Stimulated activated CD4-positive, alpha-beta T cell treated with anti-CD3 and anti-CD28 coated beads, Interleukin-1b, Interleukin-23, amount 100 ng/mL, for 4 hours (primary cell): ENCODE measurements around the gene KLHL18.
"Not testable (repeated sequence)": the region's sequence is repeated elsewhere in the genome, so short reads cannot be mapped to it uniquely, and the experiment has no call there.

Experiments
- DNase-seq, 2 donors: peaks; one replicate each; pipeline ENCODE4 v3.0.0-alpha.2; 2020; ENCODE audit warnings: low read depth in 2 of 2

Gene KLHL18

GRCh38 chr3:47359323-47359722, 76.6 kb downstream of the KLHL18 start:
- DNase-seq = no peak

GRCh38 chr3:47360110-47360517, 77.4 kb downstream of the KLHL18 start:
- DNase-seq = not testable (repeated sequence)

DNA sequence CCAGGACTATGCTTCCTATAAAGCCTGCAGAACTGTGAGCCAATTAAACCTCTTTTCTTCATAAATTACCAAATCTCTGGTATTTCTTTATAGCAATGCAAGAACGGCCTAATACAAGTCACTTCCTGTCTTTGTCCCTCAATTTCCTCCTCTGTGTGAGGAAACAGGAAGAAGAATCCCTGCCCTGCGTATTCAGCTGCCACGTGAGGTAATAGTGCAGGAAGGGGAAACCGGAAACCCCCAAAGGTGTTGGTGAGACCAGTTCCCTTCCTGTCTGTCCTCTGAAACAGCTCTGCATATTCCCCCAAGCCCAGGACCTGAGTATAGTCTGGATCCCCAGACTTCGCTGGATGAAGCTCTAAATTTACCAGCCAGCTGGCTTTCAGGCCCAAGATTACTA, 80.0 kb downstream of the KLHL18 start:
- no peak for DNase-seq

DNA sequence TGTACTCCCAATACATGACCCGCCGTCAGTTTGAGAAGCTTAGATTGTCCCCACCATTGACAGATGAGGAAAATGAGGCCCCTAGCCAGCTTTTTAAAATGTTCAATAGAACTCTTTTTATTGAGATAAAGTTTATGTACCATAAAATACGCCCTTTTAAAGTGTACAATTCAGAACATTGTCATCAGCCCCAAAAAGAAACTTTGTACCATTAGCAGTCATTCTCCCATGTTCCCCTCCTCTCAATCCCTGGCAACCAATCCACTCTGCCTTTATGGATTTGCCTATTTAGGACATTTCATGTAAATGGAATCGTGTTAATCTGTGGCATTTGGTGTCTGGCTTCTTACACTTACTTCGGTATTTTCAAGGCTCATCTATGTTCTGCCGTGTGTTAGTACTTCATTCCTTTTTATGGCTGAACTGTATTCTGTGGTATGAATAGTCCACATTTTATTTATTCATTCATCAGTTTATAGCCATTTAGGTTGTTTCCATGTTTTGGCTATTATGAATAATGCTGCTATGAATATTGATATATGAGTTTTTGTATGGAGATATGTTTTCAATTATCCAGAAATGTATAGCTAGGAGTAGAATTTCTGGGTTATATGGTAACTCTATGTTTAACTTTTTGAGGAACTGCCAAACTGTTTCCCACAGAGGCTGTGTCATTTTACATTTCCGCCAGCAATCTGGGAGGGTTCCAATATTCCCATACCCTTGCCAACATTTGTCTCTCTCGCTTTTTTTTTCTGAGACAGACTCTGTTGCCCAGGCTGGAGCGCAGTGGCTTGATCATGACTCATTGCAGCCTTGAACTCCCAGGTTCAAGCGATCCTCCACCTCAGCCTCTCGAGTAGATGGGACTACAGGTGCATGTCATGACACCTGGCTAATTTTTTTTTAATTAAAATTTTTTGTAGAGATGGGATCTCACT, 82.7 kb downstream of the KLHL18 start:
- DNase-seq = no peak

DNA sequence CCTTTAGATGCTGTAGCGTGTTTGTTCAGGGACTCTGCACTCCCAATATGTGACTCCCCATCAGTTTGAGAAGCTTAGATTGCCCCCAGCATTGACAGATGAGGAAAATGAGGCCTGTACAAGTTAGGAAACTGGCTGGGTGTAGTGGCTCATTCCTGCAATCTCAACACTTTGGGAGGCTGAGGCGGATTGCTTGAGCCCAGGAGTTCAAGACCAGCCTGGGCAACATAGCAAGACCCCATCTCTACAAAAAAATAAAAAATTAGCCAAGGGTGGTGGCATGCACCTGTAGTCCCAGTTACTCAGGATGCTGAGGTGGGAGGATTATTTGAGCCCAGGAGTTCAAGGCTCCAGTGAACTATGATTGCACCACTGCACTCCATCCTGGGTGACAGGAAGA, 84.1 kb downstream of the KLHL18 start:
- DNase-seq = no peak

DNA sequence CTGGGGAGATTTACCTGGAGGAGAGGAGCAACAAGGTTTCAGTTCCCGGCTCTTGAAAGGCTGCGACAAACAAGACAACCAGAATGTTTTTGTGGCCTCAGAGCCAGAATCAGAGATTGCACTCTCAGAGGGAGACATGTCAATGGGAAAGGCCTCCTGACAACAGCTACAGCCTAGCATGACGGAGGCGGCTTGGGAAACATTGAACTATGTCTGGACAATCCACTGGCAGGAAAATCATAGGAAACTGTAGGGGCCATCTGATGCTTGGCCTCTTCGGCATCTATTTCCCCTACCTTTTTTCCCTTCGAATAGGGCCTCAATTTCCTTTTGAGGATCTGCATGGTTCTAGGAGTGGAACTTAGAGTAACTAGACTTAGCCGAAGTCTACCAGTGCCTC, 84.9 kb downstream of the KLHL18 start:
- no peak for DNase-seq

- not testable (repeated sequence) for DNase-seq
These were observed 87.3 kb downstream of the KLHL18 start for GRCh38 chr3:47370020-47370419.

GRCh38 chr3:47370887-47371697, 88.3 kb downstream of the KLHL18 start:
- DNase-seq = peak in 1 of 2 donors; percentile 31

DNA sequence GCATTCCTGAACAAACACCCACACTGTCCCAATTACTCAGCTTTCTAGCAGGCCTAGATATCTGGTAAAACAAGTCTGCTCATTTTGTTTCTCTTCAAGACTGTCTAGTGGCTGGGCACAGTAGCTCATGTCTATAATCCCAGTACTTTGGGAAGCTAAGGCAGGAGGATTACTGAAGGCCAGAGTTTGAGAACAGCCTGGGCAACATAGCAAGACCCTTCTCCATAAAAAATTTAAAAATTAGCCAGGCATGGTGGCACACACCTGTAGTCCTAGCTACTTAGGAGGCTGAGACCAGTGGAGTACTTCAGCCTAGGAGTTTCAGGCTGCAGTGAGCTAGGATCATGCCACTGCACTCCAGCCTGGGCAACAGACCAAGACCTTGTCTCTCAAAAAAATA, 91.8 kb downstream of the KLHL18 start:
- DNase-seq = no peak

DNA sequence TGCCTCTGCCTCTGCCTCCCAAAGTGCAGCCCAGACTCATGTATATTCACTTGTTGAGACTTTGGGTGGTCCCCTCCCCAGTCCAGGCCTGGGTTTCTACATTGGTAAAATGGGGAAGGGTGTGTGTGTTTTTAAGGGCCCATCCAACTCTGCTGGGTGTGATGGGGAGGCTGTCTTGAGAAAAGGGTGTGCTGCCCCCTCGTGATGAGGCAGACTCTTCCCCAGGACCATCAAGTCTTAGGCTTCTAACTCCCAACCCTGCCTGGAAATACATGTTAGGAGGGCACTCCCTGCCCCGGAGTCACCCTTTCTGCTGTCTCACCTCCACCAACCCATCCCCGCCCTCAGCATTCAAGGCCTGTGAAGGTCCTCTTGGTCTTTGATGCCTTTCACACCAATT, 93.6 kb downstream of the KLHL18 start:
- DNase-seq = no peak

DNA sequence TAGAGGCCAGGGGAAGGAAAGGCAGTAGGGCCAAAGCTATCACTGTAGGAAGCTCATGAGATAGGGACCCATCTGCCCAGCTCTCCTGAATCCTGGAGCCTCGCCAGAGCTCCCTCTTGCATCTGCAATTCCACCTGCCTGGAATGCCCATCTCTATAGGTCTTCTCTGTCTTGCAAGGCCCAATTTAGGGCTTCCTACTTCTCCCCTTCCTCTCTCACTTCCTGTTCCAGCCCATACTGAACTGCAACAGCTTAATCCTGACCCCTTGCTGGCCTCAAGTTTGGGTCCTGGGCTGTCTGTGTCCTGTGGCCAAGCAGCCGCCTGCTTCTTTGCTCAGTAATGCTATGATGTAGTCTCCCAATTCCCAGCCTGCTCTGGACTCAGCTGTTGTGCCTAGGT, 94.4 kb downstream of the KLHL18 start:
- no peak for DNase-seq

GRCh38 chr3:47378869-47379268, 96.1 kb downstream of the KLHL18 start:
- no peak for DNase-seq

- no peak for DNase-seq
These were observed 96.7 kb downstream of the KLHL18 start for GRCh38 chr3:47379411-47379899.

- DNase-seq = no peak
These were observed 97.4 kb downstream of the KLHL18 start for GRCh38 chr3:47380026-47380600.

- peak; percentile 96 to 97 for DNase-seq
These were observed 98.0 kb downstream of the KLHL18 start, which contains the start of gene PTPN23 for GRCh38 chr3:47380601-47381316. Gene PTPN23, plus strand, starts transcription at chr3:47381021. Its CDS starts 76 bp downstream, at chr3:47381097.

- DNase-seq = peak; percentile 28 to 65
These were observed 98.8 kb downstream of the KLHL18 start for GRCh38 chr3:47381317-47382157.

DNA sequence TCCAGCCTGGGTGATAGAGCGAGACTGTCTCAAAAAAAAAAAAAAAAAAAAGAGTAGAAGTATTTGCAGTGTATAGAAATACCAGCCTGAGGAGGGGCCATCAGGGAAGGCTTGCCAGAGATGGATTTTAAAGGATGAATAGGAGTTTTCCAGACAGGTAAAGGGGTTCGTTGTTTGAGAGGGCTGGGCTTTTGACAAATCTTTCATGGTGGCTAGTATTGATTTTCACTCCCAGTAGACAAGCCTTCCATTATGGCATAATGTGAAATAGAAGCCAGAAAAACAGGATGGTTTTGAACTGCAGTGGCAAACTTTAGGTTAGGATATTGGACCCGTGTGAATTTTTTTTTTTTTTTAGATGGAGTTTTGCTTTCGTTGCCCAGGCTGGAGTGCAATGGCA, 101.7 kb downstream of the KLHL18 start:
- DNase-seq = no peak

DNA sequence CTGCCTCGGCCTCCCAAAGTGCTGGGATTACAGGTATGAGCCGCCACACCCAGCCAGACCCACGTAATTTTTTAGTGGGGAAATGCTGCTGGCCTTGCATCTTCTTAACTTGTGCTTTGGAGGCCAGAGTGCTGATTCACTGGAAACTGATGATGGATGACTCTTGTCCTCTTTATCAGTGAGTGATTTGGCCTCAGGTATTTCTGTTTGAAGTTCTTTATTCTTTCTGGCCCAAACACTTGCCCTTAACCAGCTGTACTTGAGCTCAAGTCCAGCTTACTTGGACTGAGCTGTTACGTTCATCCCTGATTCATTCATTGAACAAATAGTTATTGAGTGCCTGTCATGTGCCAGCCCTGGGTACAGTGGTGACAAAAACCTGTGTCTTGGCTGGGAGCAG, 102.3 kb downstream of the KLHL18 start:
- DNase-seq = no peak

DNA sequence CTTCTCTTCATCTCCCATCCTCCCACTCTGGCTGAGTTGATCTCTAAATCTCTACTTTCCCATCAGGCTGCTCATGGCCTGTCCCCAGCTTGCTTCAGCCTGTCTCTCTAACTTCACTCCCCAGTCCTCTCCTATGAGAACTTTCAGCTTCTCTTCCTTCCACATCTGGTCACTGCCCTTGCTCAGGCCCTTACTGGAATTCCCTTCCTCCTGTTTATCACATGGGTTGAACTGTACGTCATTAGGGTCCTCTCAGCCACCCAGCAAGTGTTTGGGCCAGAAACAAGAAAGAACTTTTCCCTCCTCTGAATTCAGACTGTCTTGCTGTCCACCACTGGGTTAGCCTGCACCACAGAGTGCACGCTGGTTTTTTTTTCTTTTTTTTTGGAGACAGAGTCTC, 103.1 kb downstream of the KLHL18 start:
- no peak for DNase-seq

DNA sequence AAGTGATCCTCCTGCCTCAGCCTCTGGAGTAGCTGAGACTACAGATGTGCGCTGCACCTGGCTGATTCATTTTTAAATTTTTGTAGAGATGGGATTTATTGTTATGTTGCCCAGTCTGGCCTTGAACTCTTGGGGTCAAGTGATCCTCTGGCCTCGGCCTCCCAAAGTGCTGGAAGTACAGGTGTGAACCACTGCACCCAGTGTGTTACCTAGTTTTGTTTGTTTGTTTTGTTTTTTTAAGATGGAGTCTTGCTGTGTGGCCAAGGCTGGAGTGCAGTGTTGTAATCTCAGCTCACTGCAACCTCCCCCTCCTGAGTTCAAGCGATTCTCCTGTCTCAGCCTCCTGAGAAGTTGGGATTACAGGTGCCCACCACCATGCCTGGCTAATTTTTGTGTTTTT, 110.2 kb downstream of the KLHL18 start:
- DNase-seq = no peak
